AML-193 (cell line): ENCODE measurements around the gene SLC27A1.
"Not testable (repeated sequence)": the region's sequence is repeated elsewhere in the genome, so short reads cannot be mapped to it uniquely, and the experiment has no call there.

ENCODE experiments used
- DNase-seq, 2 experiments: peaks; one replicate each; lab custom pipeline; 2025; lab: John Stamatoyannopoulos, UW

The SLC27A1 gene

GRCh38 chr19:17487284-17488121 is 17.2 kb downstream of the SLC27A1 start:
- no peak for DNase-seq

GRCh38 chr19:17488593-17489391 is 18.5 kb downstream of the SLC27A1 start:
- no peak for DNase-seq

- DNase-seq: no peak
Observed at GRCh38 chr19:17489392-17490030, 19.2 kb downstream of the SLC27A1 start.

GRCh38 chr19:17490411-17490810 is 20.1 kb downstream of the SLC27A1 start:
- DNase-seq: no peak

GRCh38 chr19:17491287-17491686 is 21.0 kb downstream of the SLC27A1 start:
- no peak for DNase-seq

GRCh38 chr19:17495639-17496296 is 25.4 kb downstream of the SLC27A1 start:
- DNase-seq: no peak

- peak; percentile 65 to 71 for DNase-seq
Observed at GRCh38 chr19:17496337-17496997, 26.1 kb downstream of the SLC27A1 start.

- DNase-seq: no peak
Observed at GRCh38 chr19:17497149-17497798, 26.9 kb downstream of the SLC27A1 start.

GRCh38 chr19:17499025-17499424 is 28.7 kb downstream of the SLC27A1 start:
- not testable (repeated sequence) for DNase-seq

- DNase-seq: peak; percentile 81 to 83
Observed at GRCh38 chr19:17499648-17500446, 29.5 kb downstream of the SLC27A1 start.

- DNase-seq: no peak
Observed at GRCh38 chr19:17500447-17501198, 30.3 kb downstream of the SLC27A1 start.

GRCh38 chr19:17503240-17503639 is 32.9 kb downstream of the SLC27A1 start:
- no peak for DNase-seq

- DNase-seq: peak; percentile 10 to 19
Observed at GRCh38 chr19:17504030-17504429, 33.7 kb downstream of the SLC27A1 start.

- no peak for DNase-seq
Observed at GRCh38 chr19:17504456-17504855, 34.1 kb downstream of the SLC27A1 start.

- no peak for DNase-seq
Observed at GRCh38 chr19:17505223-17505622, 34.9 kb downstream of the SLC27A1 start.

- no peak for DNase-seq
Observed at GRCh38 chr19:17506745-17507144, 36.4 kb downstream of the SLC27A1 start.

- not testable (repeated sequence) for DNase-seq
Observed at GRCh38 chr19:17508558-17508933, 38.2 kb downstream of the SLC27A1 start.

- DNase-seq: peak in 1 of 2 experiments; percentile 8
Observed at GRCh38 chr19:17510220-17510993, 40.1 kb downstream of the SLC27A1 start.
